H1 (cell line): ENCODE results near the gene FDXACB1. TPM values are rescaled to one million over a fixed set of nuclear protein-coding genes. Genes with fewer than 3 reads are reported as not detected.

ENCODE experiments used
- CTCF ChIA-PET: fragments of 300-600 bp; sonication (Branson Sonifier 250); formaldehyde crosslinking; loops from one replicate; lab custom pipeline; 2021; ENCODE audit not compliant: partially characterized antibody; lab: Charles Lee
- POLR2A ChIA-PET: fragments of 300-600 bp; sonication (Branson Sonifier 250); formaldehyde crosslinking; loops from one replicate; lab custom pipeline; 2021; ENCODE audit warnings: inconsistent platforms; ENCODE audit not compliant: partially characterized antibody; lab: Charles Lee
- DNase-seq, 2 experiments: peaks; one replicate each; pipeline versions ENCODE4 v3.0.0 to v3.0.0-alpha.2; 2010 to 2022; ENCODE audit warnings: low spot score in 2 of 2, low read depth in 1 of 2, mixed read lengths in 1 of 2
- FAIRE-seq: peaks from 2 replicates; lab custom pipeline; 2011; peaks lifted over from hg19 to GRCh38; lab: Jason Lieb, UNC
- H2AFZ ChIP-seq: 2 replicates; pipeline ENCODE4 v1.8.1; 2012; ENCODE audit warnings: low read length, inconsistent platforms
- H2AK5ac ChIP-seq: 2 replicates; pipeline ENCODE4 v1.6.1; 2013; ENCODE audit warnings: low read depth, low read length
- H2BK120ac ChIP-seq: replicated peaks from 2 replicates; pipeline ENCODE3; 2013; ENCODE audit warnings: low read depth, low read length, inconsistent platforms
- H2BK12ac ChIP-seq: 2 replicates; pipeline ENCODE4 v1.6.1; 2013; ENCODE audit warnings: low read depth, low read length
- H2BK15ac ChIP-seq: 2 replicates; pipeline ENCODE4 v1.6.1; 2013; ENCODE audit warnings: low read length
- H2BK20ac ChIP-seq: 2 replicates; pipeline ENCODE4 v1.6.1; 2013; ENCODE audit warnings: low read length
- H2BK5ac ChIP-seq: 2 replicates; pipeline ENCODE4 v1.6.1; 2013; ENCODE audit warnings: low read depth, low read length
- H3K14ac ChIP-seq: 2 replicates; pipeline ENCODE4 v1.6.1; 2013; ENCODE audit warnings: inconsistent platforms; ENCODE audit not compliant: insufficient read length
- H3K18ac ChIP-seq: 2 replicates; pipeline ENCODE4 v1.6.1; 2013; ENCODE audit warnings: low read length; ENCODE audit errors: extremely low read depth
- H3K23ac ChIP-seq: 2 replicates; pipeline ENCODE4 v1.6.1; 2013; ENCODE audit warnings: inconsistent platforms; ENCODE audit not compliant: insufficient read length
- H3K23me2 ChIP-seq: 2 replicates; pipeline ENCODE4 v1.6.1; 2013; ENCODE audit warnings: low read depth, low read length
- H3K27ac ChIP-seq: 2 replicates; pipeline ENCODE4 v1.6.1; 2011; ENCODE audit warnings: low read depth, low read length, inconsistent platforms
- H3K27me3 ChIP-seq, 4 experiments: replicated peaks in 1 of 4; 1 replicate in 1 of 4; 2 replicates in 3 of 4; pipeline versions ENCODE4 v1.6.1 to v1.8.1; 2011 to 2013; ENCODE audit warnings: low read length in 3 of 4, mild to moderate bottlenecking in 3 of 4, inconsistent platforms in 2 of 4, mixed read lengths in 2 of 4, moderate library complexity in 1 of 4; ENCODE audit not compliant: control insufficient read depth in 3 of 4, insufficient read depth in 3 of 4; ENCODE audit errors: extremely low read depth in 1 of 4
- H3K36me3 ChIP-seq, 4 experiments: 2 replicates each; pipeline versions ENCODE4 v1.6.1 to v1.8.1; 2011 to 2013; ENCODE audit warnings: mild to moderate bottlenecking in 4 of 4, low read length in 3 of 4, moderate library complexity in 2 of 4, control low read depth in 1 of 4, inconsistent platforms in 1 of 4; ENCODE audit not compliant: insufficient read depth in 4 of 4, control insufficient read depth in 2 of 4
- H3K4ac ChIP-seq: replicated peaks from 2 replicates; pipeline ENCODE3; 2013; ENCODE audit warnings: low read length, low read depth, mixed read lengths, inconsistent platforms; ENCODE audit not compliant: insufficient read length
- H3K4me1 ChIP-seq, 4 experiments: replicated peaks in 1 of 4; 1 replicate in 1 of 4; 2 replicates in 3 of 4; pipeline versions ENCODE4 v1.6.1 to v1.8.1; 2011 to 2013; ENCODE audit warnings: low read length in 3 of 4, inconsistent platforms in 2 of 4, mixed read lengths in 1 of 4; ENCODE audit not compliant: insufficient read depth in 4 of 4, control insufficient read depth in 3 of 4
- H3K4me2 ChIP-seq, 2 experiments: 2 replicates each; pipeline versions ENCODE4 v1.6.1 to v1.8.1; 2011 to 2013; ENCODE audit warnings: low read depth in 2 of 2, low read length in 2 of 2, control low read depth in 1 of 2, inconsistent platforms in 1 of 2, mild to moderate bottlenecking in 1 of 2; ENCODE audit not compliant: insufficient read depth in 1 of 2
- H3K4me3 ChIP-seq, 4 experiments: fragments of 200-600, 300-600 bp in 1 of 4; sonication (generic), shearing (Covaris generic), sonication (Bioruptor Twin) in 1 of 4; 2 replicates each; pipeline versions ENCODE4 v1.5.1 to v1.8.1; 2011 to 2016; ENCODE audit warnings: low read length in 4 of 4, low read depth in 3 of 4, control low read depth in 2 of 4, inconsistent platforms in 2 of 4, mild to moderate bottlenecking in 2 of 4, mixed read lengths in 1 of 4, moderate library complexity in 1 of 4; ENCODE audit not compliant: insufficient read depth in 2 of 4; ENCODE audit errors: extremely low read depth in 1 of 4
- H3K56ac ChIP-seq: replicated peaks from 2 replicates; pipeline ENCODE3; 2013; ENCODE audit warnings: low read depth, mild to moderate bottlenecking, mixed read lengths, low read length, inconsistent platforms; ENCODE audit not compliant: insufficient read length
- H3K79me1 ChIP-seq: 2 replicates; pipeline ENCODE4 v1.6.1; 2013; ENCODE audit warnings: low read depth, low read length, control low read depth
- H3K79me2 ChIP-seq, 2 experiments: 2 replicates each; pipeline versions ENCODE4 v1.6.1 to v1.8.1; 2012 to 2013; ENCODE audit warnings: low read length in 2 of 2, mild to moderate bottlenecking in 2 of 2, inconsistent platforms in 1 of 2; ENCODE audit not compliant: insufficient read depth in 2 of 2, control insufficient read depth in 1 of 2
- H3K9ac ChIP-seq, 4 experiments: replicated peaks in 1 of 4; 1 replicate in 1 of 4; 2 replicates in 3 of 4; pipeline versions ENCODE4 v1.6.1 to v1.8.1; 2011 to 2013; ENCODE audit warnings: low read depth in 3 of 4, low read length in 3 of 4, control low read depth in 2 of 4, mild to moderate bottlenecking in 2 of 4, moderate library complexity in 2 of 4, inconsistent platforms in 1 of 4; ENCODE audit errors: extremely low read depth in 1 of 4
- H3K9me3 ChIP-seq, 2 experiments: 2 replicates each; pipeline versions ENCODE4 v1.6.1 to v1.8.1; 2012 to 2013; ENCODE audit warnings: mild to moderate bottlenecking in 2 of 2, moderate library complexity in 2 of 2, control low read depth in 1 of 2, inconsistent platforms in 1 of 2, low read depth in 1 of 2, low read length in 1 of 2, mixed read lengths in 1 of 2; ENCODE audit not compliant: insufficient read depth in 2 of 2
- H4K20me1 ChIP-seq, 2 experiments: replicated peaks in 1 of 2; 2 replicates each; pipeline versions ENCODE3 to v1.8.1; 2011 to 2013; ENCODE audit warnings: inconsistent platforms in 2 of 2, low read length in 2 of 2, mild to moderate bottlenecking in 1 of 2; ENCODE audit not compliant: insufficient read depth in 2 of 2, control insufficient read depth in 1 of 2
- H4K5ac ChIP-seq: 2 replicates; pipeline ENCODE4 v1.6.1; 2013; ENCODE audit warnings: low read length, low read depth, mixed read lengths, inconsistent platforms; ENCODE audit not compliant: insufficient read length
- H4K8ac ChIP-seq: 2 replicates; pipeline ENCODE4 v1.8.0; 2013; ENCODE audit warnings: mild to moderate bottlenecking, moderate library complexity, low read length, inconsistent platforms; ENCODE audit not compliant: insufficient read depth; ENCODE audit errors: extremely low read depth
- H4K91ac ChIP-seq: replicated peaks from 2 replicates; pipeline ENCODE3; 2013; ENCODE audit warnings: low read length, mixed read lengths, inconsistent platforms; ENCODE audit not compliant: insufficient read length
- PHF8 ChIP-seq: fragments of 200-600 bp; sonication (generic); conservative IDR thresholded peaks from 2 replicates; pipeline ENCODE4 v1.7.1; 2012; ENCODE audit warnings: low read depth, mild to moderate bottlenecking, inconsistent platforms, low read length, moderate library complexity
- WGBS, 2 experiments: shearing (Covaris generic) in 1 of 2; methylation state at CpG; one replicate each; pipeline versions ENCODE4 v1.1.6 to v1.1.7; 2013 to 2015; ENCODE audit warnings: low lambda C conversion rate in 2 of 2, mixed read lengths in 2 of 2, inconsistent platforms in 1 of 2, low coverage in 1 of 2, missing lambda C conversion rate in 1 of 2; ENCODE audit not compliant: insufficient replicate concordance in 2 of 2, insufficient coverage in 1 of 2, insufficient read length in 1 of 2; ENCODE audit errors: extremely low coverage in 1 of 2, missing lambda C conversion rate in 1 of 2; 5-methylcytosine and 5-hydroxymethylcytosine counted together
- polyA plus RNA-seq, 7 experiments: library from polyadenylated mRNA; depleted of rRNA in 3 of 7; stranded (reverse) in 5 of 7; unstranded in 2 of 7; fragments of >200 nt in 5 of 7; fragments of 200-250 nt in 2 of 7; gene quantifications; 1 replicate in 5 of 7; 2 replicates in 1 of 7; 4 replicates in 1 of 7; pipeline versions ENCODE4 v1.2.1 to v1.2.3, GENCODE V29; 2011 to 2013; ENCODE audit warnings: missing spikeins in 2 of 7, mixed read lengths in 2 of 7
- total RNA-seq: library from RNA; stranded (reverse); fragmentation: NEBNext Ultra II Directional; extraction: Animal tissue kit (Norgen Biotek cat#: 25700); gene quantifications from 2 replicates; pipeline ENCODE4 v1.2.1, GENCODE V29; 2021

The FDXACB1 gene
- total and polyA plus RNA-seq, 2 of the 8 experiments (the other 6 are each of a cell fraction or from before 2014, with no cell fraction given) = 1.4 to 2.3 TPM

GRCh38 chr11:111913031-111913861, 34.3 kb upstream of the FDXACB1 start:
- 90% methylated on average over 24 of the region's 24 CpGs; no CpG with 5 or more reads in 1 of the 2 experiments for WGBS, 2 experiments
- Histone ChIP-seq H3K4me1 (peaks cover under 1 to 15% (median 9%) of the 10 kb centered on the region in 4 experiments), H3K27me3 (no peaks in the 10 kb centered on the region), H3K23ac (no peak overlapping the region), H3K79me2 (no peaks in the 10 kb centered on the region), H4K8ac (no peak overlapping the region; the same call in 1 of the 2 replicates), H2BK15ac (no peak overlapping the region), H3K56ac (no peak overlapping the region), H2BK12ac (peak overlapping the region; percentile 98; the same call in 1 of the 2 replicates), H3K4me2 (0 out of 4 replicates have a peak overlapping the region, but pooled peaks of 1 of the 2 experiments have one; percentile 5), H2BK20ac (no peak overlapping the region; the same call in 1 of the 2 replicates), H3K23me2 (peaks cover 4% of the 10 kb centered on the region; the same call in 1 of the 2 replicates), H3K9me3 (no peaks in the 10 kb centered on the region), H4K20me1 (no peaks in the 10 kb centered on the region), H2BK120ac (no peak overlapping the region), H3K9ac (no peak overlapping the region), H4K91ac (peak overlapping the region; percentile 29), H3K4me3 (no peak overlapping the region), H4K5ac (no peak overlapping the region), H2BK5ac (peak overlapping the region; percentile 61; the same call in 1 of the 2 replicates), H3K79me1 (no peaks in the 10 kb centered on the region), H2AK5ac (peak overlapping the region; percentile 77; the same call in 1 of the 2 replicates), H3K18ac (no peak overlapping the region), H3K14ac (no peak overlapping the region), H3K4ac (no peak overlapping the region), H2AFZ (0 out of 2 replicates have a peak overlapping the region, but pooled peaks have one; percentile 71), H3K36me3 (no peaks in the 10 kb centered on the region), H3K27ac (no peak overlapping the region)
- no peak for TF ChIP-seq PHF8
- ChIA-PET POLR2A (interaction anchor here (2.3 kb wide), 1 partner anchor 13 kb away, joined by 8 read pairs; no protein-coding TSS in a partner anchor), CTCF (interaction anchor here (0.8 to 3.5 kb wide), 8 partner anchors 10 to 84 kb away, joined by 3 to 23 read pairs (median 4); no protein-coding TSS in a partner anchor)
- FAIRE-seq (no peak), DNase-seq (no peak)
